Measurements from ENCODE around the gene TIMP2.

DNA sequence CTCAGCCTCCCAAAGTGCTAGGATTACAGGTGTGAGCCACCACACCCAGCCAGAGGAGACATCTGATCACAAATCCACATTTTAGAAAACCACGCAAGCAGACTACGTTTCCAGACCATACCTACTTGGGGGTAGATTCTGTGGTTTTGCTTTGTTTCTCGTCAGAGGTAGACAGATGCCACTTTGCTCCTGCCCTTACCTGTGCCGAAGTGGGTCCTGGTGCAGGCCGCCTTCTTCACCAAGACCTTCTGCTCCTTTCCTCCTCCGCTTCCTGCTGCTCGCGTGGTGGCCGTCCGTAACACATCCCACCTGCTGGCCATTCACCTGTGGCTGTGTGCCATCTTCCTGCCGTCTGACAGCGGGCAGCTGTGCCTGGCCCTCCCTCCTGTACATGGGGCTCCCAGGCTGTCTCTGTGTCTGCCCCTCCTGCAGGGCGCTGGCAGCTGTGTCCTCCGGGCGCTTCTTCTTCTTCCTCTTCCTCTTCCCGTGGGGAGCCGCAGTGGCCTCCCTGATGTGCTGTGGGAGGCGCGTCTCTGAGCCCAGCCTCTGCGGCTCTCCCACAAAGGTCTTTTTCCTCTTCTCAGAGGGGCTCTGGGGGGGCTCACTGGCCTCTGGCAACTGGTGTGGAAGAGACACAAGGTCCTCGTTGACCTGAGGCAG lies 121.9 kb downstream of the TIMP2 start:
- TF ChIP-seq POLR2A (IDR thresholded peaks at IDR 0.05) (no peak), CTCF (IDR thresholded peaks at IDR 0.05) (no peak)

Measured in tibial nerve (tissue), 3 donors.